ENCODE data around the gene SLC7A14. TPM values are rescaled to one million over a fixed set of nuclear protein-coding genes. Genes with fewer than 3 reads are reported as not detected.

Gene SLC7A14
- total RNA-seq, 1 experiment from 2014 or later = not detected

- TF ChIP-seq REST (IDR thresholded peaks at IDR 0.05; ENCODE audit: low read depth) = no peak
- TF ChIP-seq ATF3 (IDR thresholded peaks at IDR 0.05) = no peak
- TF ChIP-seq EZH2 (IDR thresholded peaks at IDR 0.05) = no peak
- no peak for TF ChIP-seq POLR2A (IDR thresholded peaks at IDR 0.05; ENCODE audit: borderline replicate concordance, extremely low read depth, insufficient read depth, insufficient read length)
- TF ChIP-seq CBX3 (IDR thresholded peaks at IDR 0.05; ENCODE audit: low read depth) = no peak
- no peak for TF ChIP-seq JUND (IDR thresholded peaks at IDR 0.05)
- no peak for TF ChIP-seq ZFX (IDR thresholded peaks at IDR 0.05)
- TF ChIP-seq SIN3A (IDR thresholded peaks at IDR 0.05; ENCODE audit: low read depth) = no peak
- no peak for TF ChIP-seq ELF1 (IDR thresholded peaks at IDR 0.05; ENCODE audit: borderline replicate concordance, low read depth)
- TF ChIP-seq TCF7L2 (IDR thresholded peaks at IDR 0.05; ENCODE audit: borderline replicate concordance, extremely low read depth, insufficient read depth, insufficient read length) = no peak
- no peak for TF ChIP-seq EZH2phosphoT487 (IDR thresholded peaks at IDR 0.05; ENCODE audit: borderline replicate concordance)
- TF ChIP-seq MAX (IDR thresholded peaks at IDR 0.05) = no peak
These were observed 20.4 kb downstream of the SLC7A14 start (continued) for GRCh38 chr3:170565495-170565894.

- CTCF ChIA-PET = no interaction called here
- Histone ChIP-seq H4K20me1 (ENCODE audit: insufficient read depth) (no peaks in the 10 kb centered on the region), H3K4me3 (replicated peaks in 1 of 2; ENCODE audit: low read depth in 1 of 2, low read length in 2 of 2) (no peak overlapping the region), H3K9me2 (ENCODE audit: insufficient read depth) (no peaks in the 10 kb centered on the region), H2AFZ (ENCODE audit: low read depth, low read length, poor library complexity, severe bottlenecking) (no peak overlapping the region), H3K36me3 (ENCODE audit: control insufficient read depth in 1 of 2, insufficient read depth in 2 of 2, low read length in 2 of 2) (no peaks in the 10 kb centered on the region), H3K79me2 (ENCODE audit: insufficient read depth, low read length) (no peaks in the 10 kb centered on the region), H3K9ac (ENCODE audit: low read length) (no peak overlapping the region), H3K4me2 (ENCODE audit: low read length) (no peak overlapping the region), H3K27ac (ENCODE audit: low read depth, low read length) (no peak overlapping the region), H3K9me3 (ENCODE audit: control insufficient read depth in 1 of 2, insufficient read depth in 1 of 2, low read depth in 1 of 2, low read length in 2 of 2) (no peaks in the 10 kb centered on the region), H3K4me1 (ENCODE audit: control insufficient read depth in 1 of 2, insufficient read depth in 2 of 2, low read length in 2 of 2) (no peaks in the 10 kb centered on the region), H3K27me3 (ENCODE audit: insufficient read depth, low read length) (no peaks in the 10 kb centered on the region)
- RAD21 ChIA-PET (ENCODE audit: low non-redundant PET in 1 of 2, low total read pairs in 2 of 2, uncharacterized antibody in 2 of 2, unreplicated experiment in 2 of 2) = no interaction called here
- intact Hi-C loops (cut with micrococcal nuclease) = no loop called here
- no peak for ATAC-seq
- no peak for DNase-seq (ENCODE audit: low read depth, low spot score)
- POLR2A ChIA-PET = no interaction called here
- BruUV-seq (replicated peaks) = no TSS peak
- no peak for TF ChIP-seq ZBTB33 (IDR thresholded peaks at IDR 0.05; ENCODE audit: extremely low read depth, insufficient replicate concordance, low read length)
- no peak for TF ChIP-seq YY1 (IDR thresholded peaks at IDR 0.05; ENCODE audit: extremely low read depth, insufficient replicate concordance, low read depth, low read length)
- no peak for TF ChIP-seq ZFX (IDR thresholded peaks at IDR 0.05)
- no peak for TF ChIP-seq SIN3A (IDR thresholded peaks at IDR 0.05; ENCODE audit: low read depth)
- no peak for TF ChIP-seq RAD21 (IDR thresholded peaks at IDR 0.05; ENCODE audit: low read depth)
- no peak for TF ChIP-seq POLR2A (IDR thresholded peaks at IDR 0.05; ENCODE audit: borderline replicate concordance, extremely low read depth, insufficient read depth, insufficient read length)
- no peak for TF ChIP-seq CEBPB (IDR thresholded peaks at IDR 0.05; ENCODE audit: low read depth)
These were observed 21.2 kb downstream of the SLC7A14 start for GRCh38 chr3:170564664-170565063.
